KOPT-K1 (cell line): ENCODE data around the gene ACAD11.

Experiments used
- H3K27ac ChIP-seq: fragments of 200-600 bp; sonication (generic); 2 replicates; pipeline ENCODE4 v1.5.1; 2016; ENCODE audit warnings: antibody characterized with exemption, mild to moderate bottlenecking, low read depth, low read length; ENCODE audit not compliant: poor library complexity, severe bottlenecking
- H3K36me3 ChIP-seq: fragments of 200-600 bp; sonication (generic); 2 replicates; pipeline ENCODE4 v1.5.1; 2017; ENCODE audit warnings: antibody characterized with exemption, mild to moderate bottlenecking, low read length, moderate library complexity; ENCODE audit not compliant: insufficient read depth
- H3K9me3 ChIP-seq: fragments of 200-600 bp; sonication (generic); 2 replicates; pipeline ENCODE4 v1.5.1; 2017; ENCODE audit warnings: antibody characterized with exemption, low read length, mild to moderate bottlenecking; ENCODE audit not compliant: insufficient read depth, poor library complexity, severe bottlenecking

The ACAD11 gene

GRCh38 chr3:132543011-132543739, 116.4 kb downstream of the ACAD11 start:
- peaks cover 4% of the 10 kb centered on the region for H3K9me3 ChIP-seq
- H3K27ac ChIP-seq: no peak overlapping the region
- H3K36me3 ChIP-seq: peaks cover 23% of the 10 kb centered on the region

- Histone ChIP-seq H3K36me3 (peaks cover 29% of the 10 kb centered on the region), H3K9me3 (no peaks in the 10 kb centered on the region), H3K27ac (no peak overlapping the region)
These were observed 117.0 kb downstream of the ACAD11 start for GRCh38 chr3:132542577-132542976.

DNA sequence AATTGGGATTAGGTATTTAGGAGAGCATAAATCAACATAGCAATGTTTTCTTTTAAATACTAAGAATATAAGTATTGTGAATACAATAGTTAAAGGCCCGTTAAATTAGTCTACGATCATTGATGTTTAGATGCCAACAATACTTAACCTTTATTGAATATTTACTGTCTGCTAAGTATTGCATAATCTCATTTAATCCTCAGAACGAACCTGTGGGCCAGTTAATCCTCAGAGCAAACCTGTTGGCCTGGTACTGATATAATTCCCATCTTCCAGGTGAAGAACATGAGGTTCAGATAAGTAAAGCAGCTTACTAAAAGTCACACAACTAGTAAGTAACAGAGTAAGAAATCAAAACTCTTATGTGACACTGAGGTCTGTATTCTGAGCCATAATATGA, 119.9 kb downstream of the ACAD11 start:
- H3K27ac ChIP-seq: no peak overlapping the region
- peaks cover 45% of the 10 kb centered on the region for H3K36me3 ChIP-seq
- no peaks in the 10 kb centered on the region for H3K9me3 ChIP-seq

GRCh38 chr3:132538072-132538471, 121.5 kb downstream of the ACAD11 start:
- H3K36me3 ChIP-seq: peaks cover 59% of the 10 kb centered on the region
- H3K9me3 ChIP-seq: no peaks in the 10 kb centered on the region
- no peak overlapping the region for H3K27ac ChIP-seq

- no peaks in the 10 kb centered on the region for H3K9me3 ChIP-seq
- peaks cover 63% of the 10 kb centered on the region for H3K36me3 ChIP-seq
- no peak overlapping the region for H3K27ac ChIP-seq
These were observed 122.3 kb downstream of the ACAD11 start for GRCh38 chr3:132537297-132537696.

GRCh38 chr3:132536442-132537153, 123.0 kb downstream of the ACAD11 start:
- Histone ChIP-seq H3K9me3 (no peaks in the 10 kb centered on the region), H3K27ac (no peak overlapping the region), H3K36me3 (peaks cover 69% of the 10 kb centered on the region)

DNA sequence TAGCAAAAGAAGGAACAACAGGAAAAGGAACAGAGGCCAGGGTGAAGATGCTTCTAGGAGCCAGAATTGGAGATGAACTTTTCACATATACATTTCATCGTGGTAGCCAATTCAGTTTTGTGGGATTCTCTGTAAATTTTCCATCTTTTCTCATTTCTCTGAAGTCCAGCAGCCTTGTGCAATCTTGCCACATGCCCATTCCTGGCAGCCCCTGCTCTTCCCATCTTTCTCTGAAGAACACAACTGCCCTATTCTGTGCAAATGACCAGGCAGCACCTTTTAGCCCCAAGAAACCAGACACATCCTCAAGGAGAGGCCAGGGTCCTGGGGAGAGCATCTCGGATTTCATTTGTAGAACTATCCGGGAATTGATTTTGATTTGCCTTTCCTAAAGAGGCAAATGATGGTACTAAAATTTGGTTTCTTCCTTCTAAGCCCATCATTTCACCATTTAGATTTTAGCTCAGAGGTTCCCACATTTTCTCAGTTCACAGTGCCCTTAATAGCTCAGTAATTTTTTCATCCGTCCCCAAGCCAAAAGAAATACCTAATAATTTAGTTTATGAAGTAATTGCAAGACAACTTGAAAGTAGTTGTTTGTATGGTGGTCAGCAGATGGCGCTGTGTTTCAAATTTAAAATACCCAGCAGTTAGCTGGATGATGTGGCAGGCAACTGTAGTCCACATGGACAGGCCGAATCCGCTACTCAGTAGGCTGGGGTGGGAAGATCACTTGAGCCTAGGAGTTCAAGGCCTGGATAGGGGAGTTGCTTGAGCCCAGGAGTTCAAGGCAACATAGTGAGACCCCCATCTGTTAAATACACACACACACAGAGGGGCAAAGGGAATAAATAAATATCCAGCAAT, 123.8 kb downstream of the ACAD11 start:
- no peak overlapping the region for H3K27ac ChIP-seq
- H3K36me3 ChIP-seq: peaks cover 69% of the 10 kb centered on the region
- no peaks in the 10 kb centered on the region for H3K9me3 ChIP-seq

GRCh38 chr3:132530624-132531023, 129.0 kb downstream of the ACAD11 start:
- H3K36me3 ChIP-seq: peaks cover 89% of the 10 kb centered on the region
- no peaks in the 10 kb centered on the region for H3K9me3 ChIP-seq
- H3K27ac ChIP-seq: no peak overlapping the region

DNA sequence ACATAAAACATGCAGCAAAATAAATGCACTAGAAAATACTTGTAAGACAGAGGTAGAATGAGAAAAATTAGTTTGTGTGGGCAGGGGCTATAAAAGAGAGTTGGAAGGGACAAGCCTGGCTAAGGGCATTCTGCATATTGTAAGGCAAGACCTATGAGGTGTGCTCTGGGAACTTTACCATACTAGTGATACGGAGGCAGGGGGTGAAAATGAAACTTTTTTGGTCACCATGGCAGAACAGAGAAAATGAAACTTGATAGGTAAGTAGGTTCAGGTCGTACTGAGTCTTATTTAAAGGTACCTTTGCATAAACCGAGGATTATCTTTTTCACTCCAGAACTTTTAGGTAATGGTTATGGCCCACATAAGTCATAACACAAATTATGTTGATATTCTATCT, 137.3 kb downstream of the ACAD11 start:
- peaks cover 87% of the 10 kb centered on the region for H3K36me3 ChIP-seq
- no peak overlapping the region for H3K27ac ChIP-seq
- H3K9me3 ChIP-seq: no peaks in the 10 kb centered on the region

DNA sequence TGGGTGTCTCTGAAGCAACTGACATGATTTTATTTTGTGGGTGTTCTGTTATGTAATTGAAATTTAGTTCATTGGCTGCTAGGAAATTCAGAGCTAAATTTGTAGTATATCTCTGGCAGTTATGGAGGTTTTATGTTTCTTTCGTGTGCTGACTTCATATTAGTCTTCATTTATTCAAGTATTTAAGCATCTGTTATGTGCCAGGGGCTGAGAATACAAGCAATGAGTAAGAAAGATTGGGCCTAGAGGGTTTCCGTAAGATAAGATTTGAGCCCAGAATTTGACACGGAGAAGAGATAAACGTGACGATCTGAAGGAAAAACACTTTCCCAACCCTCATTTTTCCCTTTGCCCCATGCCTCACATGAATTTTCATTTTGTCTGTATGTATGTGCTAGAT, 137.7 kb downstream of the ACAD11 start:
- Histone ChIP-seq H3K9me3 (no peaks in the 10 kb centered on the region), H3K36me3 (peaks cover 90% of the 10 kb centered on the region), H3K27ac (no peak overlapping the region)

DNA sequence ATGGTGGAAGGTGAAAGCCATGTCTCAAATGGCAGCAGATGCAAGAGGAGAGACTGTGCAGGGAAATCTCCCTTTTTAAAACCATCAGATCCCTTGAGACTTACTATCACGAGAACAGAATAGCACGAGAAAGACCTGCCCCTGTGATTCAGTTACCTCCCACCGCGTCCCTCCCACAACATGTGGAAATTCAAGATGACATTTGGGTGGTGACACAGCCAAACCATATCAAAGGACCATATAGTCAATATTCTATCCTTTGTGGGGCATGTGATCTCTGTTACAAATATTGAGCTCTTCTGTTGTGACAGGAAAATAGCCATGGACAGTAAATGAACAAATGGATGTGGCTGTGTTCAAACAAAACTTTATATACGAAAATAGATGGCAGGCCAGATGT, 139.7 kb downstream of the ACAD11 start:
- no peaks in the 10 kb centered on the region for H3K9me3 ChIP-seq
- H3K27ac ChIP-seq: no peak overlapping the region
- H3K36me3 ChIP-seq: peaks cover 90% of the 10 kb centered on the region

DNA sequence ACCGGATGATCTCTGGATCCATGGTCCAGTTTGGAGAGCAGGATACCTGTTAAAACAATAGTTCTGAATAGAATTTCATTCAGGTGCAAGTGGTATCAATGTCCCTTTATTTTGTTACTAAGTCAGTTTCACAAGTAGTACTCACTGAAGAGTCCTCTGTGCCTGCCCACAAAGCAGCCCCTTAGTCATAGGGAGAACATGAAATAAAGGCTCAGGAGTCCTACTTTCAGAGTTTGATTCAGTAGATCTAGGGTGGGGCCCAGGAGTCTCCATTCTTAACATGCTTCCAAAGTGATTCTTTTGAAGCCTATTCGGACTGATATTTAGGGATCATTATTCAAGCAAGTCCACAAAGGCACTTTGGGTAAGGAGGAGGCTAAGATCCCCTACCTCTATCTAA, 142.3 kb downstream of the ACAD11 start:
- Histone ChIP-seq H3K27ac (no peak overlapping the region), H3K36me3 (peaks cover 80% of the 10 kb centered on the region), H3K9me3 (no peaks in the 10 kb centered on the region)

GRCh38 chr3:132513057-132513456, 146.6 kb downstream of the ACAD11 start:
- Histone ChIP-seq H3K9me3 (no peaks in the 10 kb centered on the region), H3K27ac (no peak overlapping the region), H3K36me3 (peaks cover 80% of the 10 kb centered on the region)

- Histone ChIP-seq H3K36me3 (peaks cover 80% of the 10 kb centered on the region), H3K9me3 (no peaks in the 10 kb centered on the region), H3K27ac (no peak overlapping the region)
These were observed 150.1 kb downstream of the ACAD11 start for GRCh38 chr3:132509506-132509905.

DNA sequence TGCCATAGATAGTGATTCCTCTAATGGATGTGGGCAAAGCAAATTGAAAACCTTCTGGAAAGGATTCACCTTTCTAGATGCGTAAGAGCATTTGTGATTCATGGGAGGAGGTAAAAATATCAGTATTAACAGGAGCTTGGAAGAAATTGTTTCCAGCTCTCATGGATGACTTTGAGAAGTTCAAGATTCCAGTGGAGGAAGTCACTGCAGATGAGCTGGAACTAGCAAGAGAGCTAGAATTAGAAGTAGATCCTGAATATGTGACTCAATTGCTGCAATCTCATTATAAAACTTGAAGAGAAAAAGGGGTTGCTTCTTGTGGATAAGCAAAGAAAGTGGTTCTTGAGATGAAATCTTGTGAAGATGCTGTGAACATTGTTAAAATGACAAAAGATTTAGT, 150.5 kb downstream of the ACAD11 start:
- H3K36me3 ChIP-seq: peaks cover 84% of the 10 kb centered on the region
- H3K27ac ChIP-seq: no peak overlapping the region
- H3K9me3 ChIP-seq: no peaks in the 10 kb centered on the region
